ENCODE results near the gene ANKFY1.
"Not testable (repeated sequence)": the region's sequence is repeated elsewhere in the genome, so short reads cannot be mapped to it uniquely, and the experiment has no call there.

Gene ANKFY1

GRCh38 chr17:4258867-4259266 is 4.9 kb downstream of the ANKFY1 start:
- no peak for DNase-seq

DNA sequence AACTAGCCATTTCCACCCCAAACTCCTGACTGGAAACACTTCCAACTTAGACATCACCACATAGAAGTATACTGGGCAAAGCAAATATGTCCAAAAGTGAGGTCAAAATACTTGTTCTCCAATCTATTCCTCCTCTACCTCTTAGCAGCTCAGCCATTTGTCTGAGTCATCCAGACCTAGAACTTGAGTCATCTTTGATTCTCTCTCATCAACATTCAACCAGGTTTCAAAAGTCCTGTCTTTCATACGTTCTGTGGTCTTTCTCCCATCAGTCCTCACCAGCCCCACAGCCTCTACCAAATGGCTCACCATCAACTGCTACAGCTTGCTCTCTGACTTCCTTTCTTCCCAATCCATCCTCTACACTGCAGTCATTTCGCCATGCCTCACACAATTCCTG is 6.8 kb downstream of the ANKFY1 start:
- no peak for DNase-seq

- DNase-seq = not testable (repeated sequence)
These were observed 8.5 kb downstream of the ANKFY1 start for GRCh38 chr17:4255271-4255670.

DNA sequence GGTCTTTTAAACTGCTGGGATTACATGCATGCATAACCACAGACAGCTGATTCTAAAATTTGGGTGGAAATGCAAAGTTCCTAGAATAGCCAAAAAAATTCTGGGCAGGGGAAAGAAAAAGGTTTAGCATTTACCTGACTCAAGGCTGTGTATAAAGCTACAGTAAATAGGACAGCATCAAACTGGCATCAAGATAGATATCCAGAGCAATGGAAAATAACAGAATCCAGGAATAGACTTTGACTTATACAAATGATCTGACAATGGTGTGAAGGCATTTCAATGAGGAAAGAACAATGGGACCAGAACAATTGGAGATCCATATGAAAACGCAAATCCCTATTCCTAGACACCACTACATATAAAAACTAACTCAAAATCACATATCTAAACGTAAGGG is 12.9 kb downstream of the ANKFY1 start:
- no peak for DNase-seq

DNA sequence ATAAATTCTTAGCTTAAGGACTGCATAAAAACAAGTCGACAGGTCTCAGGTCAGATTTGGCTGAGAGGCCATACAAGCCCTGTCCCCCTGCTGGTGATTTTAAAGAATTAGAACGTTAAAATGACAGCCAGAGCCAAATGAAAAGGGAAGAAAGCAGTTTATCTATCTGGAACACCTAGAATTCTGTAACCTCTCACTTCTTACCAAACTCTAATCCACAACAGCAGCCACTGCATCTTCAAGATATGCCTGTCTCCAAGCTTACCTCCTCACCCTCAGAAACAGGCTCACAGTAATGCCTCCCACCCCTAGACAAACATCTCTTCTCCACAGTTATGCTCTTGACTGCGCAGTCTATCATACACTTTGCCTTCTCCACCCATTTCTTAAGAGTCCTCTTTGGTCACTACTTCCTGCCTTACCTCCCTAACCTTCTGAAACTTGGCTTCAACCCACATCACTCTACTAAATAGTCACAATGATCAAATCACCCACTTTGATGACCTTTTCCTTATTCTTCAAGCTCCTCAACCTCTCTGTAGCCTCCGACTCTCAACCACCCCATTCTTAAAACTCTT is 14.2 kb downstream of the ANKFY1 start:
- DNase-seq = no peak

GRCh38 chr17:4248504-4249277 is 15.1 kb downstream of the ANKFY1 start:
- DNase-seq = no peak

- DNase-seq = no peak
These were observed 15.8 kb downstream of the ANKFY1 start for GRCh38 chr17:4247971-4248388.

DNA sequence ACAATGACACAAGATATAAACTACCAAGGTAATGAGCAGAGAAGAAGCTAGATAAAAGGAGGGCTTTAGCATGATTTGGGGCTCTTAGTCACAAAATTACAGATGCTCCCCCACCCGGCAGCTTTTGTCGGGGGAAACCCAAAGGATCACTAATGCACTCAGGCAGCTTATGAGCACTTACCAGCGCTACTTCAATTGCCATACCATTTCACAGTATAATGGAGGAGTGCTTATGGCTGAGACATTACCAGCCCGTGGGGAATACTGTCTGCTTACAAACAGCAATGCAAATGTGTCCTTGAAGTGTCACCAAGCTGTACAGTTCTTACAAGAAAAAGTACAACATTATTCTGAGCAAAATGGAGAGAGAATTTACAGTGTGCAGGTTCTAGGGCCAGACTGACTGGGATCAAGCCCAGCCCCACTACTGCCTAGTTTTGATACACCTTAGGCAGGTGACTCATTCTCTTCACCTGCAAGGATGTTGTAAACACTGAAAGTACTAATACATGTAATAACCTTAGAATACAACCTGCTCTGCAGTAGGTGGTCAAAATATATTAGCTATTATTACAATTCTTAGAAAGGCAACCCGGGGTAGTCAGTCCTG is 16.3 kb downstream of the ANKFY1 start:
- DNase-seq = no peak

DNA sequence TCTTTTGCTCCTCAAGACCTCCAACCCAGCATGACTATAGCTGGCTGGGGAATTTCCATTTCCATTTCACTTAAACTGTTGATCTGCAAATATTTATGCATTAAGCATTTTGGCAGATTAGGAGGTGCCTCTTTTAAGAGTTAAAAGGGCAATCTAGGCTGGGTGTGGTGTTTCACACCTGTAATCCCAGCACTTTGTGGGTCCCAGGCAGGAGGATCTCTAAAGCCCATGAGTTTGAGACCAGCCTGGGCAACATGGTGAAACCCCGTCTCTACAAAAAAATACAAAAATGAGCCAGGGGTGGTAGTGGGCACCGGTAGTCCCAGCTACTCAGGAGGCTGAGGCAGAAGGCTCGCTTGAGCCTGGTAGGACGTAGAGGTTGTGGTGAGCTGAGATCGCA is 17.1 kb downstream of the ANKFY1 start:
- DNase-seq = no peak

- DNase-seq = no peak
These were observed 22.2 kb downstream of the ANKFY1 start for GRCh38 chr17:4241535-4241934.

GRCh38 chr17:4236456-4236855 is 27.3 kb downstream of the ANKFY1 start:
- no peak for DNase-seq

GRCh38 chr17:4235372-4236279 is 28.2 kb downstream of the ANKFY1 start:
- DNase-seq = no peak

DNA sequence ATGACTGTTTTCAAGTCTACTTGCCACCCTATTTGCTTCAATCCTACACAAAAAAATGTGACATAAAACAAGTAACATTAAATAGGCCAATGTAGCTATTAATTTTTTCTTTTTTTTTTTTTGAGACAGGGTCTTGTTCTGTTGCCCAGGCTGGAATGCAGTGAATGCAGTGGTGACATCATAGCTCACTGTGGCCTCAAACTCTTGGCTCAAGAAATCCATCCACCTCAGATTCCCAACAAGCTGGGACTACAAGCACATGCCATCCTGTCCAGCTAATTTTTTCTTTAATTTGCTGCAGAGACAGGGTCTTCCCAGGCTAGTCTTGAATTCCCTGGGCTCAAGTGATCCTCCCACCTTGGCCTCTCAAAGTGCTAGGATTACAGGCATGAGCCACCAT is 29.4 kb downstream of the ANKFY1 start:
- DNase-seq = no peak

DNA sequence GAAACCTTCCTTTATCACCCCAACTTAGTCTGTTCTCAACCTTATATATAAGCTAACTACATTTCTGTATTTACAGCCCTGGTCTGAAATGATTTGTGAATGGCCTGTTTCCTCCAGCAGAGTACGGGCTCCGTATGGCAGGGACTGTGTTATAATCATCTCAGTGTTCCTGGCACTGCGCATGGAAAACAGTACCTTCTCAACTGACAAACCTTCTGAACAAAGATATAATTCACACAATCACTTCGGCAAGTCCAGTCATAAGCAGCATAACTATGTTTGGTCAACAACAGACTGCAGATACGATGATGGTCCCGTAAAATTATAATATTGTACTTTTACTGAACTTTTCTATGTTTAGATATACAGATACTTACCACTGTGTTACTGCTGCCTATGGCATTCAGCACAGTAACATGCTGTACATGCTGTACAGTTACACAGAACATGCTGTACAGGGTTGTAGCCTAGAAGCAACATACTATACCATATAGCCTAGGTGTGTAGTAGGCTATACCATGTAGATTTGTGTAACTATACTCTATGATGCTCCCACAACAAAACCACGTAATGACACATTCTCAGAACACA is 30.0 kb downstream of the ANKFY1 start:
- no peak for DNase-seq

GRCh38 chr17:4232168-4232813 is 31.5 kb downstream of the ANKFY1 start:
- no peak for DNase-seq

GRCh38 chr17:4229627-4230541 is 33.9 kb downstream of the ANKFY1 start:
- no peak for DNase-seq

GRCh38 chr17:4221899-4222659 is 41.7 kb downstream of the ANKFY1 start:
- DNase-seq = no peak

- no peak for DNase-seq
These were observed 42.6 kb downstream of the ANKFY1 start for GRCh38 chr17:4221163-4221562.

DNA sequence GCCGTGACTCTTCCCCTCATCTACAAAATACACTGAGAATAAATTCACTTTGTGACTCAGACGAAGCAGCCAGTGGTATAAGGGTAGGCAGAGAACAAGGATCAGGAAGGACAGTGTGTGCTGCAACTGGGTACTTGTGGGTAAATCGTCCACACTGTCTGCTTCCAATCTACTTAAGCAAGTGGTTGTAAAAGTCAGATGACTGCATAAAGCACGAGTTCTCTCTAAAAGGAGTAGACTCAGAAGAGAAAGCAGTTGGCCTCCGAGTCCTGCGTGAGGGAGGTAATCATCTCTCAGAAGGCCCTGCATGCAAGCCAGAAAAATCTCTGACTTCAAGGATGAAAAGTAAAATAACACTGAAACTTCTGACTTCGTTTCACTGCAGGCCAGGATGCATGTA is 43.1 kb downstream of the ANKFY1 start:
- no peak for DNase-seq

DNA sequence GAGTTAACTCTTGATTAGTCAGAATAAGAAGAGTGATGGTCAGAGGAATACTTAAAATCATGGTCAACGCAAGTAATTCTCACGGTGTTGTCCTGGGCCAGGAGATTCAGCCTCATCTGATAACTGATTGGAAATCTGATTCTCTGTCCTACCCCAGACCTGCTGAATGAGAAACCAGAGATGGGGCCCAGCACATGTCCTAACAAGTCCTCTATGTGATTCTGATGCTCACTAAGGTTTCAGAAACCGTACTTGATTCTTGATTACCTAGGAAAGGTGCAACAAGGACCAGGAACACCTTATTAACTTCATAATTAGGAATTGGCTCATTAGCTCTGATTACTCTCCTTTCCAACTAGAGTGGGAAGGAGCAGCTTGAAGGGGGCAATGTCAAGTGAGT is 44.5 kb downstream of the ANKFY1 start:
- no peak for DNase-seq
